DND-41 (cell line): Measurements from ENCODE around the gene OTOGL.

ENCODE experiments used
- ATAC-seq: fragments of 200-7000 bp; cut with Tn5 transposase; 3 replicates; pipeline ENCODE4 v1.9.1; 2021; ENCODE audit warnings: low read depth; ENCODE audit not compliant: insufficient read depth
- DNase-seq: peaks from one replicate; pipeline ENCODE4 v3.0.0-alpha.2; 2020
- H2AFZ ChIP-seq: 2 replicates; pipeline ENCODE4 v1.6.0; 2012; ENCODE audit warnings: low read depth, low read length
- H3K27ac ChIP-seq: 2 replicates; pipeline ENCODE4 v1.5.1; 2012; ENCODE audit warnings: low read length, inconsistent platforms
- H3K27me3 ChIP-seq: fragments of 200-600 bp; sonication (generic); 2 replicates; pipeline ENCODE4 v1.6.0; 2012; ENCODE audit warnings: low read length, mild to moderate bottlenecking, inconsistent platforms; ENCODE audit not compliant: insufficient read depth, poor library complexity
- H3K36me3 ChIP-seq: 2 replicates; pipeline ENCODE4 v1.5.1; 2012; ENCODE audit warnings: low read length, inconsistent platforms; ENCODE audit not compliant: insufficient read depth
- H3K4me1 ChIP-seq: 2 replicates; pipeline ENCODE4 v1.5.1; 2012; ENCODE audit warnings: mild to moderate bottlenecking, low read length; ENCODE audit not compliant: insufficient read depth
- H3K4me2 ChIP-seq: 2 replicates; pipeline ENCODE4 v1.6.0; 2012; ENCODE audit warnings: mild to moderate bottlenecking, moderate library complexity, low read length, inconsistent platforms; ENCODE audit not compliant: insufficient read depth
- H3K4me3 ChIP-seq, 2 experiments: fragments of 200-600 bp in 1 of 2; shearing (Covaris generic) in 1 of 2; 2 replicates each; pipeline ENCODE4 v1.5.1; 2012 to 2016; ENCODE audit warnings: inconsistent platforms in 2 of 2, low read length in 2 of 2, mild to moderate bottlenecking in 2 of 2, low read depth in 1 of 2, moderate library complexity in 1 of 2
- H3K79me2 ChIP-seq: 2 replicates; pipeline ENCODE4 v1.6.0; 2012; ENCODE audit warnings: low read length, inconsistent platforms; ENCODE audit not compliant: insufficient read depth
- H3K9ac ChIP-seq: 2 replicates; pipeline ENCODE4 v1.6.0; 2012; ENCODE audit warnings: low read depth, mild to moderate bottlenecking, inconsistent platforms, low read length, moderate library complexity
- H3K9me3 ChIP-seq: 2 replicates; pipeline ENCODE4 v1.5.1; 2012; ENCODE audit warnings: low read length, moderate library complexity, mild to moderate bottlenecking, inconsistent platforms; ENCODE audit not compliant: insufficient read depth, severe bottlenecking
- H4K20me1 ChIP-seq: 2 replicates; pipeline ENCODE4 v1.6.0; 2012; ENCODE audit warnings: low read length; ENCODE audit not compliant: insufficient read depth
- EZH2 ChIP-seq: IDR thresholded peaks from 3 replicates; pipeline ENCODE4 v1.6.1; 2012; ENCODE audit warnings: borderline replicate concordance, low read depth, mild to moderate bottlenecking, moderate library complexity, low read length, inconsistent platforms; ENCODE audit not compliant: severe bottlenecking
- TF ChIP-seq, protein P1 (sequence below): IDR thresholded peaks from 2 replicates; pipeline ENCODE4 v1.5.1; 2012; ENCODE audit warnings: borderline replicate concordance, low read length, moderate library complexity, mild to moderate bottlenecking; ENCODE audit not compliant: poor library complexity, severe bottlenecking; ENCODE audit errors: extremely low read depth

OTOGL gene

DNA sequence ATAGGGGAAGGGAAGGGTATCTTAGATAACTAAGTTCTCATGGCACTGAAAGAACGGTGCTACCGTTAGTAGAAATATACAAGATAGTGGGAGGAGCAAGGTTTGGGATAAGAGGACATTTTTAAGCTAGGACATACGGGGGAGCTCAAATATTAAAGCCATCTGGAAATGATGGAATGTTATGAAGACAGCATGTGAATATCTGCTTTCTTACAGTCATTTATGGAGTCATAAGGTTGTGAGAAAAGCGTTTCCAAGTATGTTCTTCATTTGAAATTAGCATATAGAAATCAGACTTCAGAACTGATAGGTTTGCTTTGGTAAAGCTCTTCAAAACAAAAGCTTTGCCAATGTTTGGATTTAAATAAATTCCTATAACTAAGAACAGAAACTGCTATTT, 62.3 kb downstream of the OTOGL start:
- no peak for ATAC-seq
- Histone ChIP-seq H3K27me3 (no peaks in the 10 kb centered on the region), H3K9me3 (no peaks in the 10 kb centered on the region), H3K4me3 (no peak overlapping the region), H2AFZ (no peak overlapping the region), H3K4me2 (no peak overlapping the region), H3K9ac (no peak overlapping the region), H3K36me3 (no peaks in the 10 kb centered on the region), H3K79me2 (no peaks in the 10 kb centered on the region), H3K27ac (no peak overlapping the region), H4K20me1 (no peaks in the 10 kb centered on the region), H3K4me1 (no peaks in the 10 kb centered on the region)
- no peak for DNase-seq
- TF ChIP-seq EZH2, result no peak
- TF ChIP-seq, protein P1, sequence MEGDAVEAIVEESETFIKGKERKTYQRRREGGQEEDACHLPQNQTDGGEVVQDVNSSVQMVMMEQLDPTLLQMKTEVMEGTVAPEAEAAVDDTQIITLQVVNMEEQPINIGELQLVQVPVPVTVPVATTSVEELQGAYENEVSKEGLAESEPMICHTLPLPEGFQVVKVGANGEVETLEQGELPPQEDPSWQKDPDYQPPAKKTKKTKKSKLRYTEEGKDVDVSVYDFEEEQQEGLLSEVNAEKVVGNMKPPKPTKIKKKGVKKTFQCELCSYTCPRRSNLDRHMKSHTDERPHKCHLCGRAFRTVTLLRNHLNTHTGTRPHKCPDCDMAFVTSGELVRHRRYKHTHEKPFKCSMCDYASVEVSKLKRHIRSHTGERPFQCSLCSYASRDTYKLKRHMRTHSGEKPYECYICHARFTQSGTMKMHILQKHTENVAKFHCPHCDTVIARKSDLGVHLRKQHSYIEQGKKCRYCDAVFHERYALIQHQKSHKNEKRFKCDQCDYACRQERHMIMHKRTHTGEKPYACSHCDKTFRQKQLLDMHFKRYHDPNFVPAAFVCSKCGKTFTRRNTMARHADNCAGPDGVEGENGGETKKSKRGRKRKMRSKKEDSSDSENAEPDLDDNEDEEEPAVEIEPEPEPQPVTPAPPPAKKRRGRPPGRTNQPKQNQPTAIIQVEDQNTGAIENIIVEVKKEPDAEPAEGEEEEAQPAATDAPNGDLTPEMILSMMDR, result no peak

DNA sequence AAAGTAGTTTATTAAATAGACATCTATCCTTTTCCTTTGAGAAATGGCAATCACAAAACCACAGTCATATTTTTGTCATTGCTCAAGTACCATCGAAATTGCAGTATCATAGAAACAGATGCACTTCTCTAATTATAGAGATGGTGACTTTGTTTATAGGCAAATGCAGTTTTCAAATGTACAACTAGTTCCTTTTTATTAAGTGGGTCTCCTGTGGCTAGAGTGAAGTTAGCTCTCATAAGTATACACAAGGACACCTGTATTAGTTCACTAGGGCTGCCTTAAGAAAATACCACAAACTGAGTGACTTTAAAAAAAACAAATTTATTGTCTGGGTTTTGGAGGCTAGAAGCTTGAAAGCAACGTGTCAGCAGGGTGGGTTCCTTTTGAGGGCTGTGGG, 62.8 kb downstream of the OTOGL start:
- Histone ChIP-seq H3K4me2 (no peak overlapping the region), H3K9me3 (no peaks in the 10 kb centered on the region), H3K4me1 (no peaks in the 10 kb centered on the region), H4K20me1 (no peaks in the 10 kb centered on the region), H3K4me3 (no peak overlapping the region), H3K36me3 (no peaks in the 10 kb centered on the region), H3K27ac (no peak overlapping the region), H3K27me3 (no peaks in the 10 kb centered on the region), H3K9ac (no peak overlapping the region), H3K79me2 (no peaks in the 10 kb centered on the region), H2AFZ (no peak overlapping the region)
- no peak for DNase-seq
- TF ChIP-seq EZH2, result no peak
- TF ChIP-seq, protein P1, result no peak
- no peak for ATAC-seq

DNA sequence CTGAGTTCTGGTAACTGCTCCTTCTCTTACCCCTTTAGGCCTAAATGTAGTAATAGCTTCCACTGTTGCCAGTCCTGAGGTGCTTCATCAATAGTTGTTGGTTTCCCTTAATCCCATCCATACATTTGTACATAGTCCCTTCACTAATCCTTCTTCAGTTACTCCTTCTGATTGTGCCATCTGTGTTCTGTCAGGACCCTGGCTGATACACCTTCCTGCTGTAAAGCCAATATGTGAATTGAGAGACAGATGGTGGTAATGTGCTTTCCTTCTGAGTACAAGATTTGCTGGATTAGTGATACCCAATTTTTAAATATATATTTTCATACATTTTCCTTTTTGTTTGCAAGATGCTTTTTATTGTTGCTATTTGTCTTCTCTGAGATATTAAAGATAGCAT, 66.4 kb downstream of the OTOGL start:
- no peaks in the 10 kb centered on the region for H3K27me3 ChIP-seq
- no peak overlapping the region for H3K4me2 ChIP-seq
- H3K4me3 ChIP-seq, result no peak overlapping the region
- ATAC-seq, result no peak
- no peak for TF ChIP-seq EZH2
- TF ChIP-seq, protein P1, result no peak
- no peak overlapping the region for H3K9ac ChIP-seq
- no peaks in the 10 kb centered on the region for H4K20me1 ChIP-seq
- no peak for DNase-seq
- no peaks in the 10 kb centered on the region for H3K36me3 ChIP-seq
- no peak overlapping the region for H2AFZ ChIP-seq
- no peaks in the 10 kb centered on the region for H3K4me1 ChIP-seq
- H3K9me3 ChIP-seq, result no peaks in the 10 kb centered on the region
- no peak overlapping the region for H3K27ac ChIP-seq
- no peaks in the 10 kb centered on the region for H3K79me2 ChIP-seq

DNA sequence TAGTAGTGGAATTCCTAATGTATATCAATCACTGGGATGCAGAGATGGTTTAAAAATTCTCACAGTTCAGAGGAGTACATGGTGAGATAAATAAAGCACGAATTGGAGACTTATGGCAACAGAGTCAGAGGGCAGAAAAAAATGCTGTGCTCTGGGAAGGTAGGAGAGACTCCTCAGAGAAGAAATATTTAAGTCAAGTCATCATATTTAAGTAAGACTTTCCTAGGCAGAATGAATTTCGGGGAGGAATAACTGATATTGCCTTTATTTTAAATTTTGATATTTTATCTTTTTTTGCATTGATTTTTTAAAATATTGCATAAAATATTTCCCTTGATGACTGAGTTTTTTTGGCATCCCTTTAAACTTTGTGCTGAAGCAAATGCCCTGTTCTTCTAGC, 67.4 kb downstream of the OTOGL start:
- Histone ChIP-seq H3K4me1 (no peaks in the 10 kb centered on the region), H3K4me2 (no peak overlapping the region), H3K36me3 (no peaks in the 10 kb centered on the region), H3K9ac (no peak overlapping the region), H3K9me3 (no peaks in the 10 kb centered on the region), H3K4me3 (no peak overlapping the region), H4K20me1 (no peaks in the 10 kb centered on the region), H3K79me2 (no peaks in the 10 kb centered on the region), H2AFZ (no peak overlapping the region), H3K27ac (no peak overlapping the region), H3K27me3 (no peaks in the 10 kb centered on the region)
- ATAC-seq, result no peak
- DNase-seq, result no peak
- no peak for TF ChIP-seq EZH2
- TF ChIP-seq, protein P1, result no peak
